Measurements from ENCODE around the gene MAP3K5. TPM values are rescaled to one million over a fixed set of nuclear protein-coding genes. Genes with fewer than 3 reads are reported as not detected.
"Not testable (repeated sequence)": the region's sequence is repeated elsewhere in the genome, so short reads cannot be mapped to it uniquely, and the experiment has no call there.

The MAP3K5 gene
- total and polyA plus RNA-seq, 7 experiments from 2014 or later = 2.6 to 32.5 (median 13.4) TPM

- H3K4me3 Mint-ChIP-seq = peak overlapping the region; percentile 87 to 97 (median 94)
- peaks cover 17 to 37% of the 10 kb centered on the region in 2 donors for H3K4me1 ChIP-seq (ENCODE audit: control insufficient read depth in 2 of 2, insufficient read depth in 2 of 2, low read length in 2 of 2)
- H3K9me3 Mint-ChIP-seq = peaks cover 0 to 5% (median 0%) of the 10 kb centered on the region in 11 donors
- H3K27me3 Mint-ChIP-seq = no peaks in the 10 kb centered on the region
- H3K4me3 ChIP-seq (ENCODE audit: low read length) = peak overlapping the region; percentile 100
- H3K36me3 ChIP-seq (ENCODE audit: control insufficient read depth in 2 of 3, insufficient read depth in 3 of 3, low read length in 3 of 3) = peaks cover 0 to 10% (median 0%) of the 10 kb centered on the region in 3 experiments
- ChIA-PET POLR2A (interaction anchor here (0.7 to 7.4 kb wide), 8 partner anchors 10 to 955 kb away, joined by 3 to 79 read pairs (median 8); partner anchors contain the start of gene BCLAF1), CTCF (interaction anchor here (1.5 to 10.8 kb wide), 4 partner anchors 14 to 143 kb away, joined by 8 to 274 read pairs (median 32); no protein-coding TSS in a partner anchor)
- ATAC-seq (no peak), DNase-seq (peak in 1 of 9 donors; percentile 12)
- intact Hi-C loops (cut with micrococcal nuclease) = loop anchor here in 1 of 2 donors (1.0 kb wide), 2 partner anchors 8 to 26 kb away; no protein-coding TSS in a partner anchor
- peak overlapping the region; percentile 68 to 92 (median 85) for H3K27ac Mint-ChIP-seq
- H3K9me3 ChIP-seq (ENCODE audit: control insufficient read depth in 2 of 3, low read length in 3 of 3) = no peaks in the 10 kb centered on the region
- peaks cover 25 to 56% (median 46%) of the 10 kb centered on the region in 7 donors for H3K4me1 Mint-ChIP-seq
- peaks cover 0 to 31% (median 0%) of the 10 kb centered on the region in 5 donors for H3K36me3 Mint-ChIP-seq
- H3K27ac ChIP-seq (ENCODE audit: low read depth, low read length) = peak overlapping the region; percentile 97
- H3K27me3 ChIP-seq (ENCODE audit: control insufficient read depth in 2 of 2, insufficient read depth in 2 of 2, low read length in 2 of 2) = no peaks in the 10 kb centered on the region
Observed at GRCh38 chr6:136790411-136791295, 1.6 kb downstream of the MAP3K5 start.

- H3K27me3 Mint-ChIP-seq; ATAC-seq; H3K27ac ChIP-seq (ENCODE audit: low read depth, low read length); H3K4me3 ChIP-seq (ENCODE audit: low read length); DNase-seq; H3K9me3 Mint-ChIP-seq; H3K9me3 ChIP-seq (ENCODE audit: control insufficient read depth in 2 of 3, low read length in 3 of 3); H3K27me3 ChIP-seq (ENCODE audit: control insufficient read depth in 2 of 2, insufficient read depth in 2 of 2, low read length in 2 of 2); intact Hi-C loops (cut with micrococcal nuclease); H3K36me3 ChIP-seq (ENCODE audit: control insufficient read depth in 2 of 3, insufficient read depth in 3 of 3, low read length in 3 of 3): not testable (repeated sequence)
- peaks cover 29 to 49% of the 10 kb centered on the region in 2 donors for H3K4me1 ChIP-seq (ENCODE audit: control insufficient read depth in 2 of 2, insufficient read depth in 2 of 2, low read length in 2 of 2)
- CTCF ChIA-PET = interaction anchor here (0.6 to 10.8 kb wide), 2 partner anchors 19 to 142 kb away, joined by 3 to 274 read pairs; no protein-coding TSS in a partner anchor
- H3K4me3 Mint-ChIP-seq = peak overlapping the region in 6 of 10 donors; percentile 23 to 96 (median 30)
- peak overlapping the region in 5 of 9 donors; percentile 14 to 93 (median 38) for H3K27ac Mint-ChIP-seq
- H3K36me3 Mint-ChIP-seq = peaks cover 0 to 36% (median 0%) of the 10 kb centered on the region in 5 donors
- peaks cover 37 to 68% (median 58%) of the 10 kb centered on the region in 7 donors for H3K4me1 Mint-ChIP-seq
- POLR2A ChIA-PET = interaction anchor here (0.7 to 7.4 kb wide), 5 partner anchors 18 to 954 kb away, joined by 3 to 77 read pairs (median 4); partner anchors contain the start of gene BCLAF1
Observed at GRCh38 chr6:136789440-136789839, 2.8 kb downstream of the MAP3K5 start.

GRCh38 chr6:136788069-136788902 lies 4.0 kb downstream of the MAP3K5 start:
- ChIA-PET CTCF (interaction anchor here (10.8 kb wide), 1 partner anchor 141 kb away, joined by 274 read pairs; no protein-coding TSS in a partner anchor), POLR2A (interaction anchor here (1.8 to 7.4 kb wide), 3 partner anchors 17 to 35 kb away, joined by 4 to 77 read pairs (median 10); no protein-coding TSS in a partner anchor)
- Mint-ChIP-seq H3K27me3 (no peaks in the 10 kb centered on the region), H3K4me1 (peaks cover 46 to 77% (median 67%) of the 10 kb centered on the region in 7 donors), H3K27ac (peak overlapping the region; percentile 55 to 93 (median 80)), H3K9me3 (peaks cover 0 to 5% (median 0%) of the 10 kb centered on the region in 11 donors), H3K4me3 (peak overlapping the region; percentile 18 to 85 (median 54)), H3K36me3 (peaks cover 0 to 46% (median 0%) of the 10 kb centered on the region in 5 donors)
- H3K9me3 ChIP-seq (ENCODE audit: control insufficient read depth in 2 of 3, low read length in 3 of 3) = no peaks in the 10 kb centered on the region
- intact Hi-C loops (cut with micrococcal nuclease) = loop anchor here in 1 of 2 donors (1.0 kb wide), 3 partner anchors 24 to 88 kb away; no protein-coding TSS in a partner anchor
- H3K27me3 ChIP-seq (ENCODE audit: control insufficient read depth in 2 of 2, insufficient read depth in 2 of 2, low read length in 2 of 2) = no peaks in the 10 kb centered on the region
- no peak overlapping the region for H3K27ac ChIP-seq (ENCODE audit: low read depth, low read length)
- ATAC-seq = no peak
- DNase-seq = peak in 7 of 9 donors; percentile 29 to 55 (median 51)
- peaks cover 0 to 10% (median 0%) of the 10 kb centered on the region in 3 experiments for H3K36me3 ChIP-seq (ENCODE audit: control insufficient read depth in 2 of 3, insufficient read depth in 3 of 3, low read length in 3 of 3)
- peak overlapping the region; percentile 16 for H3K4me3 ChIP-seq (ENCODE audit: low read length)
- H3K4me1 ChIP-seq (ENCODE audit: control insufficient read depth in 2 of 2, insufficient read depth in 2 of 2, low read length in 2 of 2) = peaks cover 38 to 58% of the 10 kb centered on the region in 2 donors

- ChIA-PET CTCF (interaction anchor here (1.7 to 10.8 kb wide), 2 partner anchors 27 to 140 kb away, joined by 5 to 274 read pairs; no protein-coding TSS in a partner anchor), POLR2A (interaction anchor here (1.8 to 7.4 kb wide), 4 partner anchors 16 to 34 kb away, joined by 4 to 77 read pairs (median 8); partner anchors contain the start of gene PEX7)
- H3K4me3 Mint-ChIP-seq = peak overlapping the region in 8 of 10 donors; percentile 22 to 85 (median 54)
- ATAC-seq = no peak
- H3K4me3 ChIP-seq (ENCODE audit: low read length) = peak overlapping the region; percentile 16
- H3K4me1 ChIP-seq (ENCODE audit: control insufficient read depth in 2 of 2, insufficient read depth in 2 of 2, low read length in 2 of 2) = peaks cover 38 to 57% of the 10 kb centered on the region in 2 donors
- H3K27me3 Mint-ChIP-seq = no peaks in the 10 kb centered on the region
- H3K9me3 ChIP-seq (ENCODE audit: control insufficient read depth in 2 of 3, low read length in 3 of 3) = no peaks in the 10 kb centered on the region
- H3K36me3 Mint-ChIP-seq = peaks cover 0 to 46% (median 0%) of the 10 kb centered on the region in 5 donors
- H3K4me1 Mint-ChIP-seq = peaks cover 46 to 79% (median 69%) of the 10 kb centered on the region in 7 donors
- intact Hi-C loops (cut with micrococcal nuclease) = loop anchor here in 1 of 2 donors (1.0 kb wide), 3 partner anchors 23 to 87 kb away; no protein-coding TSS in a partner anchor
- H3K27ac Mint-ChIP-seq = peak overlapping the region in 6 of 9 donors; percentile 62 to 93 (median 79)
- peaks cover 0 to 8% (median 0%) of the 10 kb centered on the region in 3 experiments for H3K36me3 ChIP-seq (ENCODE audit: control insufficient read depth in 2 of 3, insufficient read depth in 3 of 3, low read length in 3 of 3)
- H3K9me3 Mint-ChIP-seq = peaks cover 0 to 5% (median 0%) of the 10 kb centered on the region in 11 donors
- H3K27me3 ChIP-seq (ENCODE audit: control insufficient read depth in 2 of 2, insufficient read depth in 2 of 2, low read length in 2 of 2) = no peaks in the 10 kb centered on the region
- H3K27ac ChIP-seq (ENCODE audit: low read depth, low read length) = no peak overlapping the region
- DNase-seq = no peak
Observed at GRCh38 chr6:136787726-136788068, 4.6 kb downstream of the MAP3K5 start.

- no peak overlapping the region for H3K4me3 ChIP-seq (ENCODE audit: low read length)
- ChIA-PET CTCF (interaction anchor here (0.6 to 10.8 kb wide), 8 partner anchors 23 to 499 kb away, joined by 3 to 274 read pairs (median 4); no protein-coding TSS in a partner anchor), POLR2A (interaction anchor here (1.0 to 7.4 kb wide), 4 partner anchors 10 to 35 kb away, joined by 4 to 77 read pairs (median 8); partner anchors contain the start of gene PEX7)
- peaks cover 0 to 48% (median 0%) of the 10 kb centered on the region in 5 donors for H3K36me3 Mint-ChIP-seq
- no peaks in the 10 kb centered on the region for H3K27me3 Mint-ChIP-seq
- peaks cover 53 to 86% (median 76%) of the 10 kb centered on the region in 7 donors for H3K4me1 Mint-ChIP-seq
- H3K9me3 Mint-ChIP-seq = peaks cover 0 to 5% (median 0%) of the 10 kb centered on the region in 11 donors
- H3K36me3 ChIP-seq (ENCODE audit: control insufficient read depth in 2 of 3, insufficient read depth in 3 of 3, low read length in 3 of 3) = peaks cover 0 to 3% (median 0%) of the 10 kb centered on the region in 3 experiments
- H3K4me3 Mint-ChIP-seq = peak overlapping the region in 4 of 10 donors; percentile 11 to 53 (median 35)
- H3K27ac ChIP-seq (ENCODE audit: low read depth, low read length) = no peak overlapping the region
- DNase-seq (no peak), ATAC-seq (no peak)
- intact Hi-C loops (cut with micrococcal nuclease) = no loop called here
- no peak overlapping the region for H3K27ac Mint-ChIP-seq
- H3K9me3 ChIP-seq (ENCODE audit: control insufficient read depth in 2 of 3, low read length in 3 of 3) = no peaks in the 10 kb centered on the region
- H3K4me1 ChIP-seq (ENCODE audit: control insufficient read depth in 2 of 2, insufficient read depth in 2 of 2, low read length in 2 of 2) = peaks cover 38 to 64% of the 10 kb centered on the region in 2 donors
- H3K27me3 ChIP-seq (ENCODE audit: control insufficient read depth in 2 of 2, insufficient read depth in 2 of 2, low read length in 2 of 2) = no peaks in the 10 kb centered on the region
Observed at GRCh38 chr6:136786658-136787057, 5.6 kb downstream of the MAP3K5 start.
